GM06990 (cell line): ENCODE data around the gene SKOR1.

ENCODE experiments used
- DNase-seq: peaks from one replicate; pipeline ENCODE4 v3.0.0-alpha.2; 2011; ENCODE audit not compliant: insufficient read length; ENCODE audit errors: extremely low read depth
- H3K27me3 ChIP-seq: replicated peaks from 2 replicates; pipeline ENCODE4 v1.6.0; 2011; ENCODE audit warnings: low read length; ENCODE audit not compliant: control insufficient read depth, insufficient read depth
- H3K36me3 ChIP-seq: 2 replicates; pipeline ENCODE4 v1.5.1; 2011; ENCODE audit warnings: low read length; ENCODE audit not compliant: control insufficient read depth, insufficient read depth
- H3K4me3 ChIP-seq: replicated peaks from 2 replicates; pipeline ENCODE4 v1.5.1; 2011; ENCODE audit warnings: low read depth, mild to moderate bottlenecking, control low read depth, low read length
- TF ChIP-seq, protein P1 (sequence below): IDR thresholded peaks from 2 replicates; pipeline ENCODE4 v1.5.1; 2011; ENCODE audit warnings: low read length, control low read depth, mild to moderate bottlenecking, inconsistent platforms; ENCODE audit not compliant: insufficient read depth, poor library complexity, severe bottlenecking

Gene SKOR1

DNA sequence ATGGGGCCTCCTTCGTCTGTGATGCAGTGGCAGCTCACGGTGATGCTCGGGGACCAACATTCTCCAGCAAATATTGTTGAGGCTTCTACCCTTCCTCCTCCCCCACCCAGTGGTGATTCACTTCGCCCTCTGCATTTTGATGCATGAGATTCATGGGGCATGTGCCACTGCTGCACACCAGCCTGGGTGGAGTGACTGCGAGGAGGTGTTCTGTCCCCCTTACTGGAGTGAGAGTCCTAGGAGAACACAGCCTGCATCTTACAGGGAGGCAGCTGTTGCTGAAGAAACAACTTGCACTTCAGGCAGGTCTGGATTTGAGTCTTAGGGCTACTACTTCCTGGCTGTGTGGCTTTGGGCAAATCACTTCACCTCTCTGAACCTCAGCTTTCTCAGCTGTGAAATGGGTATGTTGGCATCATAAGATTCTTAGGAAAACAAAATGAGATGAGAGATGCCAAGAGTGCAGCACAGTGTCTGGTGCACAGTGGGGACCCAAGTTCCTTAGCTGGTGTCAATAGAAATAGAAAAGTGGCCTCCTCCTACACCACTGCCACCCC, 10.2 kb upstream of the SKOR1 start:
- TF ChIP-seq, protein P1, sequence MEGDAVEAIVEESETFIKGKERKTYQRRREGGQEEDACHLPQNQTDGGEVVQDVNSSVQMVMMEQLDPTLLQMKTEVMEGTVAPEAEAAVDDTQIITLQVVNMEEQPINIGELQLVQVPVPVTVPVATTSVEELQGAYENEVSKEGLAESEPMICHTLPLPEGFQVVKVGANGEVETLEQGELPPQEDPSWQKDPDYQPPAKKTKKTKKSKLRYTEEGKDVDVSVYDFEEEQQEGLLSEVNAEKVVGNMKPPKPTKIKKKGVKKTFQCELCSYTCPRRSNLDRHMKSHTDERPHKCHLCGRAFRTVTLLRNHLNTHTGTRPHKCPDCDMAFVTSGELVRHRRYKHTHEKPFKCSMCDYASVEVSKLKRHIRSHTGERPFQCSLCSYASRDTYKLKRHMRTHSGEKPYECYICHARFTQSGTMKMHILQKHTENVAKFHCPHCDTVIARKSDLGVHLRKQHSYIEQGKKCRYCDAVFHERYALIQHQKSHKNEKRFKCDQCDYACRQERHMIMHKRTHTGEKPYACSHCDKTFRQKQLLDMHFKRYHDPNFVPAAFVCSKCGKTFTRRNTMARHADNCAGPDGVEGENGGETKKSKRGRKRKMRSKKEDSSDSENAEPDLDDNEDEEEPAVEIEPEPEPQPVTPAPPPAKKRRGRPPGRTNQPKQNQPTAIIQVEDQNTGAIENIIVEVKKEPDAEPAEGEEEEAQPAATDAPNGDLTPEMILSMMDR, result no peak
- Histone ChIP-seq H3K36me3 (no peaks in the 10 kb centered on the region), H3K4me3 (no peak overlapping the region), H3K27me3 (no peaks in the 10 kb centered on the region; the same call in 1 of the 2 replicates)
- no peak for DNase-seq

DNA sequence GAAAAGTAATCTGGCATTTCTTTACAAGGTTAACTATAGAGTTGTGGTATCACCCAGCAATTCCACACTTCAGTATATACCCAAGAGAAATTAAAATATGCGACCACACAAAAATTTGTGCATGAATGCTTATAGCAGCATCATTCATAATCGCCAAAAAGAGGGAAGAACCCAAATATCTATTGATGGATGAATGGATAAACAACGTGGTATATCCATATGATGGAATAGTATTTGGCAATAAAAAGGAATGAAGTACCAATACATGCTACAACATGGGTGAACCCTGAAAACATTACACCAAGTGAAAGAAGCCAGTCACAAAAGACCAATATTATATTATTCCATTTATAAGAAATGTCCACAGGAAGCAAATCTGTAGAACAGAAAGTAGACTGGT, 8.6 kb upstream of the SKOR1 start:
- Histone ChIP-seq H3K4me3 (no peak overlapping the region), H3K36me3 (no peaks in the 10 kb centered on the region), H3K27me3 (peaks cover 7% of the 10 kb centered on the region)
- TF ChIP-seq, protein P1, result no peak
- DNase-seq, result no peak

DNA sequence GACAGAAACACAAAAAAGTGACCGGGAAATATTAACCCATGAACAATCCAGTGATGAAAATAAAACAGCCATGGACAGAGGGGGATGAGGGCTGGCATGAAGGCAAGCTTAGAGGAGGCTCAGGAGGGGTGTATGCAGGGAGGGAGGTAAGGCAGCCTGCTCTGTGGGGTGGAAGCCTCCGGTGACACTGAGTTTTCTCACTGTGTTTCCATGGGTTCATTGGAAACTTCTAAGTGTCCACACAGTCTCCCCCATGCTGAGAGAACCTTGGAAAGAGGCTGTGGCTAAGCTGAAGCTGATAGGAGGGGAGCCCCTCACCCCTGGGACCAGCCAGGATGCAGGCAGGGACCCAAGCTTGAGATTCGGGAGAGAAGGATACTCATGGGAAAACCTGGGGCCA, 6.8 kb upstream of the SKOR1 start:
- H3K27me3 ChIP-seq, result peaks cover 12% of the 10 kb centered on the region
- TF ChIP-seq, protein P1, result no peak
- no peaks in the 10 kb centered on the region for H3K36me3 ChIP-seq
- DNase-seq, result no peak
- no peak overlapping the region for H3K4me3 ChIP-seq

DNA sequence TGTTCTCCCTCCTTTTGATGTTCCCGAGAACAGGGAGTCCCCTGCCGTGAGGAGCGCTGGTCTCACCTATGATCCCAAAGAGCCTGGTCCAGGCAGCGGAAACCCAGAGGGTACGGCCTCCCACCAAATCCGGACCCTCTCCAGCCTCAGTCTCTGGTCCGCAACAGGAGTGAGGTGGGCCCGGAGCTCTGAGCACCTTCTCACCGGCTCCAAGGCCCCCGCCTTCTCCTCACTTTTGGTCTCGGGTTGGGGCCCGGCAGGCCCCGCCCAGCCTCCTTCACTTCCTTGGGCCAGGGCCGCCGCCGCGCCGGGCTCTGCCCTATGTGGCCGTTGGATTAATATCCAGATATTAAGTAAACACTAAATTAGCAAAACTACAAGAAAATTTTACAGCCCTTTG, 5.7 kb upstream of the SKOR1 start:
- H3K4me3 ChIP-seq, result no peak overlapping the region
- H3K36me3 ChIP-seq, result no peaks in the 10 kb centered on the region
- peaks cover 13% of the 10 kb centered on the region for H3K27me3 ChIP-seq
- DNase-seq, result no peak
- TF ChIP-seq, protein P1, result no peak

DNA sequence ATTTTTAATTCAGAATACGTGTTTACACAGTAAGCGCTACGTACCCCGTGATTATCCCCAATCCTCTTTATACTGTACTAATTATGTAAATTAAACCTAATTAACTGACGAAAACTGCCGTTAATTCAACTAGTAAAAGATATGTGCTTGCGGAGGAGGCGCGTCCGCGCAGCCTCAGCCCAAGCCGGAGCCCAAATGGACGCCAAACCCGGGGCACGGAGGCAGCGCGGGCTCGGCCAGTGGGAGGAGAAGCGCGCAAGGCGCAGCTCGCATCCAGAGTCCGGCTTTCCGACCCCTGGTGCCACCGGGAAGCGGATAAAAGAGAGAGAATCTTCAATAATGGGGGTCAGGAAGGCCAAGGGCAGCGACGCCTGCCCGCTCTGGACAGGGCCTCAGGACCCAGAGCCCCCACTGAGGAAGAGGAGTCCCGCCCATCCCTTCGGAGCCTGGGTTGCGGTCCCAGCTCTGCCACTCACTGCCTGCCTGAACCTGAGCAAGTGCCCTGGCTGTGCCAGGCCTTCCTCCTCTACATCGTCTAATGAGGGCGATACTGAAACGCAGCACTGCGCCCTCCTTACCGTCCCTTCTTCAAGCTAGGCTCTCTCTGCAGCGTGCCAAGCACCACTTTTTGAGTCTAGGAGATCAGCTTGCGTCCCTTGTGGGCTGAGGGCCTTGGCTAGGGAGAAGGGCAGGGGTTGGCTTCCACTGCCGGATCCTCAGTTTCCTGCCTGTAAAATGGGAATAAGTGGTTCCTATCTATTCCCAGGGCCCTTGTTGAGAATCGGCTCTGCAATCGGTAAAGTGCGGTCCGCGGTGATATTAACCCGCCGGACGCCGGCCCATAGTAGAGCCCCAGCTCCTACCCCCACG, 5.0 kb upstream of the SKOR1 start:
- Histone ChIP-seq H3K27me3 (peaks cover 14% of the 10 kb centered on the region), H3K36me3 (no peaks in the 10 kb centered on the region), H3K4me3 (no peak overlapping the region)
- DNase-seq, result no peak
- TF ChIP-seq, protein P1, result no peak
